NT2/D1 (cell line): ENCODE measurements around the gene MARCHF9.
A peak's percentile ranks its signal among the peaks of the same experiment; 100 is the strongest.

Experiments used
- DNase-seq: peaks from one replicate; pipeline ENCODE4 v3.0.0-alpha.2; 2011; ENCODE audit warnings: low read depth, low spot score
- H3K27me3 ChIP-seq: 2 replicates; pipeline ENCODE4 v1.6.0; 2011; ENCODE audit warnings: mild to moderate bottlenecking; ENCODE audit not compliant: insufficient read length, insufficient read depth
- H3K36me3 ChIP-seq: 2 replicates; pipeline ENCODE4 v1.6.1; 2011; ENCODE audit warnings: mild to moderate bottlenecking, low read length, mixed read lengths; ENCODE audit not compliant: insufficient read depth, insufficient read length
- H3K4me1 ChIP-seq: 2 replicates; pipeline ENCODE4 v1.5.1; 2011; ENCODE audit not compliant: insufficient read depth, insufficient read length
- H3K4me3 ChIP-seq: 2 replicates; pipeline ENCODE4 v1.5.1; 2011; ENCODE audit warnings: low read depth; ENCODE audit not compliant: insufficient read length
- H3K9ac ChIP-seq: 2 replicates; pipeline ENCODE4 v1.6.0; 2011; ENCODE audit warnings: low read depth; ENCODE audit not compliant: insufficient read length
- H3K9me3 ChIP-seq: 2 replicates; pipeline ENCODE4 v1.5.1; 2011; ENCODE audit warnings: mild to moderate bottlenecking, low read length; ENCODE audit not compliant: insufficient read depth
- SUZ12 ChIP-seq: IDR thresholded peaks from 2 replicates; pipeline ENCODE4 v1.6.1; 2011; ENCODE audit not compliant: insufficient read length, insufficient read depth; ENCODE audit errors: extremely low read depth
- YY1 ChIP-seq: IDR thresholded peaks from 2 replicates; pipeline ENCODE4 v1.6.1; 2011; ENCODE audit not compliant: insufficient read length, insufficient read depth
- ZNF274 ChIP-seq: IDR thresholded peaks from 2 replicates; pipeline ENCODE4 v1.6.1; 2011; ENCODE audit warnings: mild to moderate bottlenecking, low read depth, low read length

Gene MARCHF9

DNA sequence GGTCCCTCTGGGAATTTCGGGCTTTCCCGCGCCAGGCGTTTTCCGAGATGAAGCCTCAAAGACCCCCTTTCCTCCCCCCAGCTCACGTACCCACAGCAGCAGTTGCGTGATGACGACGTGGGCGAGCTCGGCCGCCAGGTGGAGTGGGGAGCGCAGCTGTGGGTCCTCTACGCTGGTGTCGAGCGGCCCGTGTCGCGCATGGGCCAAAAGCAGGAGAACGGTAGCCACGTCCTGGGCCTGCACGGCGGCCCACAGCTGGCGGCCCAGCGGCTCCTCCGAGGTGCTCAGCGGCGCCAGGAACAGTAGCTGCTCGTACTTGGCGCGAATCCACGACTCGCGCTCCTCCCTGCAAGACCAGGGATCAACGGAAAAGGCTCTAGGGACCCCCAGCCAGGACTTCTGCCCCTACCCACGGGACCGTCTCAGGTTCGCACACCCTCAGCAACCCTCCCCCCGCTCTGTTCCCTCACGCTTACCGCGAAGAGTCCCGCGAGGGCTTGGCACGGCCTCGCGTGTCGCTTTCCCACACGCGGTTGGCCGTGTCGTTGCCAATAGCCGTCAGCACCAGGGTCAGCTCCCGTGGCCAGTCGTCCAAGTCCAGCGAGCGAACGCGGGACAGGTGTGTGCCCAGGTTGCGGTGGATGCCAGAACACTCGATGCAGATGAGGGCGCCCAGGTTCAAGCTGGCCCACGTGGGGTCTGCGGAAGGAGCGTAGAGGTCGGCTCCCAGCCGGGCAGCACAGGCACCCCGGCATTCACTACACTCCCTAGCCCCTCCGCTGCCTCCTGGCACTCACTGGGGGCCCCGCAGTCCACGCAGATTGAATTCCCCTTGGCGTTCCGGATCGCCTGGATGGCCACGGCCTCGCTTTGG, 27.8 kb upstream of the MARCHF9 start:
- peak overlapping the region; percentile 65 for H3K9ac ChIP-seq
- peaks cover 5% of the 10 kb centered on the region for H3K36me3 ChIP-seq
- H3K9me3 ChIP-seq = no peaks in the 10 kb centered on the region
- H3K4me3 ChIP-seq = peak overlapping the region; percentile 79
- no peak for DNase-seq
- H3K27me3 ChIP-seq = peaks cover 43% of the 10 kb centered on the region
- H3K4me1 ChIP-seq = peaks cover 12% of the 10 kb centered on the region
- TF ChIP-seq ZNF274 (no peak), YY1 (no peak), SUZ12 (no peak)

DNA sequence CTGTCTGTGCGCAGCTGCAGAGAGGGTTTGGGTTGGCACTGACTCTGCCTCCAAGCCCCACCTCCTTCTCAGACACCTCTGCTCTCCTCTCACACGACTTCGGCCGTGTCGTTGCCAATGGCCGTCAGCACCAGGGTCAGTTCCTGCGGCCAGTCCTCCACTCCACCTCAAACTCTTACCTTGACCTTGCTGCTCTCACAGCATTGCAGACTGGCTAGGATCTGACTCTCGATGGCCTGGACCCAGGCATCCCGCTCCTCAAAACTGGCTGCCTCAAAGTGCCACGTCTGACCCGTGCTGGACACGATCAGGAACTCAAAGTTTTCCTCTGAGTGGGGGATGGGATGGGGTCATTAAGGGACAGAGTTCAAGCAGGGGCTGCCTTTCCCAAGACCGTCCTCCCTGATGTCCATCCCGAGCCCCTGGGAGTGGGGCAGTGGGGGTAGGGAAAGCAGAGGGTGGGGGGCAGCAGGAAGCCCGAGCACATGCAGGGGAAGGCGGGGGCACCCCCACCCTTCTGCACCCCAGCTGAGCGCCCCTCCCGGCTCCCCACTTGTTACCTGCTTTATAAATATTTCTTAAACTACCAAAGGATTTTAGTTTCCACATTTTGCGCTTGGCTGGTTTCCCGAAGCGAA, 27.0 kb upstream of the MARCHF9 start:
- Histone ChIP-seq H3K9me3 (no peaks in the 10 kb centered on the region), H3K27me3 (peaks cover 43% of the 10 kb centered on the region), H3K9ac (no peak overlapping the region), H3K4me1 (peaks cover 12% of the 10 kb centered on the region), H3K4me3 (no peak overlapping the region), H3K36me3 (peaks cover 4% of the 10 kb centered on the region)
- no peak for DNase-seq
- no peak for TF ChIP-seq ZNF274

DNA sequence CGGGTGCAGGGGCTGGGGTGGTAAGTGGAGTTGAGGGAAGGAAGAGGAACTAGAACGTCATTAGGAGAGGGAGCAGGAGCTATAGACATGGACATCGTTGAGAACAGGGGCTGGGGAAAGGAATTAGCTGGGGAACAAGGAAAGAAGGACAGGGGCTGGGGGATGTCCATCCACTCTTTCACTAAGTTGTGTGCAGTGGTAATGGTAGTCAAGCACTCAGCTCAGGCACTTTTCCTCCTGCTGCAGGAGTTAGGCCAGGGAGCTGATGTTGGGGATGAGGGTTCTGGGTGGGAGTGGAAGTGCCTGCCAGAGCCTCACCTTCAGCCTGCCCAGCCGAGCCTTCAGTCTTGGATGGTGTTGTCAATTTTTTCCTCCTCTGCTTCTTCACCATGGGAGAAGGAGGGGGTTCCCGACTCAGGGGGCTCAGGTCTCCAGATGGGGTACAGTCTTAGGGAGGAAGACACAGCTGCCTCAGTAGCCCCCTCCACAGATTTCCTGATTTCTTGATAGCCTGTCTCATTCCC, 25.5 kb upstream of the MARCHF9 start:
- TF ChIP-seq ZNF274 (no peak), YY1 (no peak), SUZ12 (no peak)
- Histone ChIP-seq H3K9ac (no peak overlapping the region), H3K4me1 (peaks cover 12% of the 10 kb centered on the region), H3K4me3 (no peak overlapping the region), H3K9me3 (no peaks in the 10 kb centered on the region), H3K36me3 (peaks cover 4% of the 10 kb centered on the region), H3K27me3 (peaks cover 58% of the 10 kb centered on the region)
- DNase-seq = no peak

DNA sequence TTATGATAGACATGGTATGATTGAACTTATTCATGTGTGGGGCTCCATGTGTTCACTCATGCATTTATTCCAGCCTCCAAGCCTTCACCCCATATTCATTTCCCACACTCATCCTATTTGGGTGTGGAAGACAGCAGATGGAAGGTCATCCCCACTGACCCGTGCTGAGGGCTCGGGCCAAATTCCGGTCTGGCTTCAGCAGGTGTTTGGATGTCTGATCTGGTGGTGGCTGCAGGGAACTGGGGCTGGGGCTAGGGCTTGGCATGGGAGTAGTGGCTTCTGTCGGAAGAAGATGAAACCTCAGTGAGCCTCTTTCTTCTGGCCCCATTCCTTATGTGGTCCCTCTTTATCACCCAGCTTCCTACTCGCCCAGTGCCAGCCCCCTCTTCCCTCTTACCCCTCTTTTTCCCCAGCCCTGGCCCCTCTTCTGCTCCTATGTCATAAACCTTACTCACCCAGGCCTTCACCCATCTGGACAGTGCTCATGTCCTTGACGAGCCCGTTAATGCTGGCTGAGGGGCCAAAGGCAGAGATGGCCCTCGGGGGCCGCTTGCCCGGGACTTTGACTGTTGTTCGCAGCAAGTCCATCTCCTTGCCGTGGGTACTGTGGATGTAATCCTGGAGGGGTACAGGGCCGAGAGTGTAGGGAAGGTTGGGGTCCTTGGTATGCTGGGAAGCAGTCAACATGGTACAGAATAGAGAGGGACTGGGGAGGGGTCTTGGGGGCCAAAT, 24.4 kb upstream of the MARCHF9 start:
- peaks cover 4% of the 10 kb centered on the region for H3K36me3 ChIP-seq
- TF ChIP-seq SUZ12 (no peak), YY1 (no peak), ZNF274 (no peak)
- no peak overlapping the region for H3K9ac ChIP-seq
- DNase-seq = no peak
- no peaks in the 10 kb centered on the region for H3K9me3 ChIP-seq
- no peak overlapping the region for H3K4me3 ChIP-seq
- H3K27me3 ChIP-seq = peaks cover 62% of the 10 kb centered on the region
- H3K4me1 ChIP-seq = peaks cover 10% of the 10 kb centered on the region

- Histone ChIP-seq H3K4me1 (peaks cover 7% of the 10 kb centered on the region), H3K27me3 (peaks cover 67% of the 10 kb centered on the region), H3K9ac (no peak overlapping the region), H3K36me3 (peaks cover 4% of the 10 kb centered on the region), H3K9me3 (no peaks in the 10 kb centered on the region), H3K4me3 (no peak overlapping the region)
- no peak for DNase-seq
- TF ChIP-seq YY1 = no peak
- TF ChIP-seq ZNF274 = no peak
- TF ChIP-seq SUZ12 = no peak
Measured at GRCh38 chr12:57731411-57732080, 23.4 kb upstream of the MARCHF9 start.

GRCh38 chr12:57732270-57732669, 22.6 kb upstream of the MARCHF9 start:
- Histone ChIP-seq H3K27me3 (peaks cover 67% of the 10 kb centered on the region), H3K36me3 (peaks cover 3% of the 10 kb centered on the region), H3K4me3 (no peak overlapping the region), H3K4me1 (peaks cover 4% of the 10 kb centered on the region), H3K9ac (no peak overlapping the region), H3K9me3 (no peaks in the 10 kb centered on the region)
- no peak for DNase-seq
- no peak for TF ChIP-seq YY1
- no peak for TF ChIP-seq ZNF274
- TF ChIP-seq SUZ12 = no peak
